Hepatocyte (in vitro differentiated cells): Measurements from ENCODE around the gene COASY. TPM values are rescaled to one million over a fixed set of nuclear protein-coding genes. Genes with fewer than 3 reads are reported as not detected.
"Not testable (repeated sequence)": the region's sequence is repeated elsewhere in the genome, so short reads cannot be mapped to it uniquely, and the experiment has no call there.

Experiments used
- DNase-seq: peaks from one replicate; pipeline ENCODE4 v3.0.0-alpha.2; 2016; ENCODE audit warnings: low spot score
- H2AFZ ChIP-seq: fragments of 200-600 bp; sonication (generic); 2 replicates; pipeline ENCODE4 v1.6.0; 2016; ENCODE audit warnings: antibody characterized with exemption, mild to moderate bottlenecking
- H3K27ac ChIP-seq: fragments of 200-600 bp; sonication (generic); 2 replicates; pipeline ENCODE4 v1.5.1; 2016; ENCODE audit warnings: mild to moderate bottlenecking
- H3K27me3 ChIP-seq: fragments of 200-600 bp; sonication (generic); 2 replicates; pipeline ENCODE4 v1.6.1; 2016
- H3K36me3 ChIP-seq: fragments of 200-600 bp; sonication (generic); replicated peaks from 2 replicates; pipeline ENCODE4 v1.5.1; 2016; ENCODE audit warnings: low read depth; ENCODE audit not compliant: insufficient read depth
- H3K4me1 ChIP-seq: fragments of 200-600 bp; sonication (generic); 2 replicates; pipeline ENCODE4 v1.5.1; 2016; ENCODE audit warnings: mild to moderate bottlenecking, moderate library complexity; ENCODE audit not compliant: insufficient read depth
- H3K4me2 ChIP-seq: fragments of 200-600 bp; sonication (generic); 2 replicates; pipeline ENCODE4 v1.6.0; 2016
- H3K4me3 ChIP-seq: fragments of 200-600 bp; sonication (generic); 2 replicates; pipeline ENCODE4 v1.5.1; 2016; ENCODE audit warnings: mild to moderate bottlenecking
- H3K79me2 ChIP-seq: fragments of 200-600 bp; sonication (generic); 2 replicates; pipeline ENCODE4 v1.6.0; 2017; ENCODE audit warnings: mild to moderate bottlenecking
- H3K9me2 ChIP-seq: fragments of 200-600 bp; sonication (generic); replicated peaks from 2 replicates; pipeline ENCODE4 v1.6.0; 2017; ENCODE audit warnings: mild to moderate bottlenecking; ENCODE audit not compliant: insufficient read depth
- H3K9me3 ChIP-seq: fragments of 200-600 bp; sonication (generic); 2 replicates; pipeline ENCODE4 v1.5.1; 2016; ENCODE audit warnings: low read depth, mild to moderate bottlenecking
- H4K20me1 ChIP-seq: fragments of 200-600 bp; sonication (generic); 2 replicates; pipeline ENCODE4 v1.6.0; 2016; ENCODE audit warnings: mild to moderate bottlenecking; ENCODE audit not compliant: insufficient read depth, poor library complexity, severe bottlenecking
- CTCF ChIP-seq: fragments of 200-600 bp; sonication (generic); IDR thresholded peaks from 2 replicates; pipeline ENCODE4 v1.5.1; 2016; ENCODE audit warnings: antibody characterized with exemption, mild to moderate bottlenecking; ENCODE audit not compliant: poor library complexity
- EZH2 ChIP-seq: fragments of 200-600 bp; sonication (generic); IDR thresholded peaks from 2 replicates; pipeline ENCODE4 v1.6.1; 2016; ENCODE audit warnings: antibody characterized with exemption, mild to moderate bottlenecking, borderline replicate concordance
- EZH2phosphoT487 ChIP-seq: fragments of 200-600 bp; sonication (generic); IDR thresholded peaks from one replicate; pipeline ENCODE4 v1.6.1; 2018; ENCODE audit warnings: antibody characterized with exemption, mild to moderate bottlenecking, low read depth, moderate library complexity; ENCODE audit not compliant: unreplicated experiment, severe bottlenecking
- WGBS: methylation state at CpG from one replicate; pipeline ENCODE4 v1.1.6; 2016; ENCODE audit warnings: low lambda C conversion rate; ENCODE audit errors: missing lambda C conversion rate; 5-methylcytosine and 5-hydroxymethylcytosine counted together
- polyA plus RNA-seq: library from polyadenylated mRNA; unstranded; fragments of >200 nt; fragmentation: Nextera tagmentation; extraction: Ambion mirVana; gene quantifications from 2 replicates; pipeline ENCODE4 v1.2.1, GENCODE V29; 2016
- total RNA-seq: library from RNA; depleted of rRNA; stranded (reverse); fragments of >200 nt; gene quantifications from 2 replicates; pipeline ENCODE4 v1.2.3, GENCODE V29; 2014

COASY gene
- total and polyA plus RNA-seq, 2 experiments from 2014 or later = 33.9 to 91.6 TPM

- Histone ChIP-seq H3K27ac (peak overlapping the region; percentile 96), H3K36me3 (no peaks in the 10 kb centered on the region), H3K9me2 (no peaks in the 10 kb centered on the region), H3K4me2 (peak overlapping the region; percentile 98), H3K4me1 (peaks cover 13% of the 10 kb centered on the region), H2AFZ (peak overlapping the region; percentile 74), H4K20me1 (no peaks in the 10 kb centered on the region), H3K27me3 (no peaks in the 10 kb centered on the region), H3K9me3 (no peaks in the 10 kb centered on the region), H3K79me2 (peaks cover 26% of the 10 kb centered on the region), H3K4me3 (peak overlapping the region; percentile 77)
- 3% methylated on average over 72 of the region's 82 CpGs for WGBS
- TF ChIP-seq EZH2phosphoT487 = no peak
- no peak for TF ChIP-seq CTCF
- no peak for TF ChIP-seq EZH2
- peak; percentile 92 for DNase-seq
These were observed 7.5 kb upstream of the COASY start for GRCh38 chr17:42554250-42555121.

GRCh38 chr17:42555122-42555622 lies 6.8 kb upstream of the COASY start:
- H3K27me3 ChIP-seq = no peaks in the 10 kb centered on the region
- H3K9me3 ChIP-seq = no peaks in the 10 kb centered on the region
- H3K4me3 ChIP-seq = peak overlapping the region; percentile 77
- H3K79me2 ChIP-seq = peaks cover 26% of the 10 kb centered on the region
- no peaks in the 10 kb centered on the region for H4K20me1 ChIP-seq
- DNase-seq = no peak
- H3K27ac ChIP-seq = peak overlapping the region; percentile 96
- WGBS = 33% methylated on average over 4 of the region's 4 CpGs
- peaks cover 13% of the 10 kb centered on the region for H3K4me1 ChIP-seq
- H3K4me2 ChIP-seq = peak overlapping the region; percentile 98
- no peaks in the 10 kb centered on the region for H3K36me3 ChIP-seq
- no peaks in the 10 kb centered on the region for H3K9me2 ChIP-seq
- TF ChIP-seq CTCF (no peak), EZH2phosphoT487 (no peak), EZH2 (no peak)
- peak overlapping the region; percentile 74 for H2AFZ ChIP-seq

GRCh38 chr17:42555961-42556617 lies 5.9 kb upstream of the COASY start:
- not testable (repeated sequence) for H3K9me2 ChIP-seq, H3K27me3 ChIP-seq, H3K27ac ChIP-seq, H3K4me3 ChIP-seq, DNase-seq, H3K36me3 ChIP-seq, H3K9me3 ChIP-seq, H4K20me1 ChIP-seq, H2AFZ ChIP-seq
- peaks cover 26% of the 10 kb centered on the region for H3K79me2 ChIP-seq
- peaks cover 13% of the 10 kb centered on the region for H3K4me1 ChIP-seq
- H3K4me2 ChIP-seq = peak overlapping the region; percentile 98
- 48% methylated on average over 5 of the region's 5 CpGs for WGBS

- 86% methylated on average over 6 of the region's 6 CpGs for WGBS
- DNase-seq = no peak
These were observed 2.9 kb upstream of the COASY start for GRCh38 chr17:42559075-42559474.

More at GRCh38 chr17:42559075-42559474, 2.9 kb upstream of the COASY start:
- Histone ChIP-seq H3K4me3 (no peak overlapping the region), H3K4me2 (no peak overlapping the region), H2AFZ (no peak overlapping the region), H3K27me3 (no peaks in the 10 kb centered on the region), H3K27ac (no peak overlapping the region), H3K36me3 (no peaks in the 10 kb centered on the region), H3K79me2 (peaks cover 43% of the 10 kb centered on the region), H3K9me2 (no peaks in the 10 kb centered on the region), H3K9me3 (no peaks in the 10 kb centered on the region), H4K20me1 (no peaks in the 10 kb centered on the region), H3K4me1 (peaks cover 21% of the 10 kb centered on the region)
- no peak for TF ChIP-seq CTCF
- TF ChIP-seq EZH2 = no peak
- no peak for TF ChIP-seq EZH2phosphoT487
